NB4 (cell line): ENCODE data around the gene PSD4.

Source experiments
- DNase-seq: peaks from one replicate; pipeline ENCODE4 v3.0.0; 2010; ENCODE audit warnings: low read depth
- H3K4me3 ChIP-seq: one replicate; pipeline ENCODE4 v1.5.1; 2011; ENCODE audit warnings: mild to moderate bottlenecking, low read depth, low read length, moderate library complexity
- MAX ChIP-seq: IDR thresholded peaks from 2 replicates; pipeline ENCODE4 v1.6.1; 2011; ENCODE audit warnings: low read depth, low read length
- MYC ChIP-seq: IDR thresholded peaks from 2 replicates; pipeline ENCODE4 v1.6.1; 2011; ENCODE audit warnings: low read depth, low read length
- POLR2A ChIP-seq: IDR thresholded peaks from 2 replicates; pipeline ENCODE4 v1.6.1; 2011; ENCODE audit warnings: mild to moderate bottlenecking; ENCODE audit not compliant: insufficient read length; ENCODE audit errors: extremely low read depth
- TF ChIP-seq, protein P1 (sequence below): IDR thresholded peaks from one replicate; pipeline ENCODE4 v1.5.1; 2012; ENCODE audit warnings: low read depth, low read length

Gene PSD4

DNA sequence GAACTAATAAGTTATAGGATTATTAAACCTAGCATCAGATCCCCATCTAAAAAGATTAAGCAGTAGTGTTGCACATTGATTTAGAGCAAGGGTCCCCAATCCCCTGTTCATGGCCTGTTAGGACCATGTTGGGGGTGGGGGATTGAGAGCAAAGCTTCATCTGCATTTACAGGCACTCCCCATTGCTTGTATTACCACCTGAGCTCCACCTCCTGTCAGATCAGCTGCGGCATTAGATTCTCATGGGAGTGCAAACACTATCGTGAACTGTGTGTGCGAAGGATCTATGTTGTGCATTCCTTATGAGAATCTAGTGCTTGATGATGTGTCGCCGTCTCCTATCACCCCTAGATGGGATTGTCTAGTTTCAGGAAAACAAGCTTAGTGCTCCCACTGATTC is 18.4 kb upstream of the PSD4 start:
- TF ChIP-seq, protein P1, sequence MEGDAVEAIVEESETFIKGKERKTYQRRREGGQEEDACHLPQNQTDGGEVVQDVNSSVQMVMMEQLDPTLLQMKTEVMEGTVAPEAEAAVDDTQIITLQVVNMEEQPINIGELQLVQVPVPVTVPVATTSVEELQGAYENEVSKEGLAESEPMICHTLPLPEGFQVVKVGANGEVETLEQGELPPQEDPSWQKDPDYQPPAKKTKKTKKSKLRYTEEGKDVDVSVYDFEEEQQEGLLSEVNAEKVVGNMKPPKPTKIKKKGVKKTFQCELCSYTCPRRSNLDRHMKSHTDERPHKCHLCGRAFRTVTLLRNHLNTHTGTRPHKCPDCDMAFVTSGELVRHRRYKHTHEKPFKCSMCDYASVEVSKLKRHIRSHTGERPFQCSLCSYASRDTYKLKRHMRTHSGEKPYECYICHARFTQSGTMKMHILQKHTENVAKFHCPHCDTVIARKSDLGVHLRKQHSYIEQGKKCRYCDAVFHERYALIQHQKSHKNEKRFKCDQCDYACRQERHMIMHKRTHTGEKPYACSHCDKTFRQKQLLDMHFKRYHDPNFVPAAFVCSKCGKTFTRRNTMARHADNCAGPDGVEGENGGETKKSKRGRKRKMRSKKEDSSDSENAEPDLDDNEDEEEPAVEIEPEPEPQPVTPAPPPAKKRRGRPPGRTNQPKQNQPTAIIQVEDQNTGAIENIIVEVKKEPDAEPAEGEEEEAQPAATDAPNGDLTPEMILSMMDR, result no peak
- no peak for TF ChIP-seq MAX
- no peak for TF ChIP-seq MYC
- no peak for TF ChIP-seq POLR2A
- H3K4me3 ChIP-seq, result no peak overlapping the region
- DNase-seq, result no peak

DNA sequence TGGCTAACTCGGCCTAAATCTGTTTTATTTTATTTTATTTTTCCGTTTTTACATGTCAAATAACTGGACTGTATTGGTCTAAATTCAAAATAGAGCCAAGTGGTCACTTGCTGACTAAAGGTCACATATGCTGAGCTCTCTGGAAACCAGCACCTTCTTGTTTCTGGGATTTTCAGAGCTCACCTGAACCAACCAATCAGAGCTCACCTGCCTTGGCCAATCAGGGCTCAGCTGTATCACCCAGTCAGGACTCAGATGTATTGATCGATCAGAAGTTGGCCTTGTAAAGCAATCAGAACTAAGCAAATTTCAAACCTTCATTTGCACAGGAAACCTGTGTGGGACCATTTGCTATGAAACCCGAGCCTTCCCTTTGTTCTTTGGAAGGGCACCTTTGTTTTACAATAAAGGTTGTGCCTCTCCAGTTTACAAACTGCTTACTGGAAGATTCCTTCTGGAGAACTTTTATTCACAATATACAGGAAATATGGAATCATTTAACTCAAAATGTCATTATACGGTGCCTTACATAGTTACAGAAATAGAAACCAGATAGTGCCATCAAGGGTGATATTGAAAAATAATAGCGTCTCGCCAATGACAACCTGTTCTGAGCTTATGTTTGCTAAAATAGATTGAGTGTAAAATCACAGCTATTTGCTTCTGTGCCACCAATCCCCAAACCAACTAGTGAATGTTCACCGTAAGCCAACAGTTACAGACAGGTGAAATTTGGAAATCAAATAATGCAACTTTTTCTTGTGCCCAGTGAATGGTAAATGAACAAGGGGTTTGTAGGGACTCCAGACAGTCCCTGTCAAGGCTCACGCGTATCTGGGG is 17.3 kb upstream of the PSD4 start:
- peak overlapping the region; percentile 52 for H3K4me3 ChIP-seq
- no peak for DNase-seq
- no peak for TF ChIP-seq MYC
- no peak for TF ChIP-seq POLR2A
- no peak for TF ChIP-seq MAX
- TF ChIP-seq, protein P1, result no peak

DNA sequence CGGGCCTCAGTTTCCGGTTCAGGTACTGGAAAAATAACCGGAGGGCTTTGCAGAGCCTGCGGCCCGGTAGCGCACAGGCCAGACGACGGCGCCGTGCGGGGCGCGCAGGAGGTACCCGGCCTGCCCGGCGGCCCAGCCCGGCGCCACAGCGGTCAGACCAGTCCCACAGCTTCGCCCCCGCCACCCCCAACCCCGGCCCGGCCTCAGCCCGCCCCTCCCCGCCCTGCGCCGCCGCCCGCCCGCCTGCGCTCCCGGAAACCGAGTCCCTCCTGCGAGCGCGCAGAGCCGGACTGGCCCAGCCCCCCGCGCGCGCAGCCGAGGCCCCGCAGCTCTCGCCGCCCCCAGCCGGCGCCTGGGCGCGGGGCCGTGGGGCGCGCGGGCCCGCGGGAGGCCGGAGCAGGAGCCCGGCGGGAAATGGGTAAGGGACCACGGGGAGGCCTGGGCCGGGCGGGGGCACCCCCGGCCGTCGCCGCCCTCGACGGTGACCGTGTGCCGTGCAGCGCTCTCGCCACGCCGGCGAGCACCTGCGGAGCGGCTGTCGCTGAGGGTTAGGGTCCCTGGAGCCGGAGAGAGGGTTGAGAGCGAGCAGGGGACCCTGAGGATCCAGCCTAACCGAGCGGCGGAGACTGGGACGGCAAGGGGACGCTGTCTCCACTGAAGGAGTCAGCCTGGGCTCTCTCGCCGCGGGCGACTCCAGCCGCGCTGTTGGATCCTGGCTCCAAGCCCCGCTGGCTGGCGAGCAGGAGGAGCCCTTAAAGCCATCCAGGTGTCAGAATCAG is 16.5 kb upstream of the PSD4 start:
- 0 out of 2 replicates have a peak, but pooled peaks have one; percentile 16 for TF ChIP-seq MYC
- TF ChIP-seq MAX, result no peak
- peak overlapping the region; percentile 73 for H3K4me3 ChIP-seq
- peak; percentile 79 for DNase-seq

GRCh38 chr2:113157897-113158753 is 15.6 kb upstream of the PSD4 start:
- TF ChIP-seq, protein P1, result no peak
- no peak for TF ChIP-seq POLR2A
- no peak for TF ChIP-seq MYC
- no peak for TF ChIP-seq MAX
- peak overlapping the region; percentile 73 for H3K4me3 ChIP-seq
- DNase-seq, result no peak

GRCh38 chr2:113158884-113159553 is 14.8 kb upstream of the PSD4 start:
- no peak overlapping the region for H3K4me3 ChIP-seq
- TF ChIP-seq, protein P1, result no peak
- TF ChIP-seq POLR2A (no peak), MAX (no peak), MYC (no peak)
- DNase-seq, result no peak
